Measurements from ENCODE around the gene BYSL. TPM values are rescaled to one million over a fixed set of nuclear protein-coding genes. Genes with fewer than 3 reads are reported as not detected.
A peak's percentile ranks its signal among the peaks of the same experiment; 100 is the strongest.

Gene BYSL
- total RNA-seq, 2 donors from 2014 or later = 23.3 to 53.1 TPM

DNA sequence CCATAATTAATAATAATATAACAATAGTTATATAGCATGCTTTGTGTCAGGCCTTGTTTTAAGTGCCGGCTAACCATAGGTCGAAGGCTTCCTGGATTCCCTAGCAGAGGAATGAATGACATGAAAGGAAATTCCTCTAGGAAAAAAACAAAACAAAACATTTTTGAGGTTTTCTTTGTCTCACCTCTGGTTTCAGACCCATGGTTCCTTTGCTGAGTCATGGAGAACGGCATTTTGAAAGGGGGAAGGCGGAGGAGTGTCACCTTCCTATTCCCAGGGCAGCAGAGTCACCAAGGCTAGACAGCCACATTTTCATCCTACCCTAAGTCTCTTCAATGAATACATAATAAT is 45.6 kb downstream of the BYSL start:
- Mint-ChIP-seq H3K27ac (peak overlapping the region; percentile 55), H3K36me3 (ENCODE audit: low read depth) (peaks cover 17% of the 10 kb centered on the region), H3K4me3 (peak overlapping the region; percentile 36), H3K27me3 (no peaks in the 10 kb centered on the region), H3K4me1 (peaks cover 38% of the 10 kb centered on the region), H3K9me3 (no peaks in the 10 kb centered on the region)
- peak; percentile 32 for ATAC-seq (replicated peaks)

DNA sequence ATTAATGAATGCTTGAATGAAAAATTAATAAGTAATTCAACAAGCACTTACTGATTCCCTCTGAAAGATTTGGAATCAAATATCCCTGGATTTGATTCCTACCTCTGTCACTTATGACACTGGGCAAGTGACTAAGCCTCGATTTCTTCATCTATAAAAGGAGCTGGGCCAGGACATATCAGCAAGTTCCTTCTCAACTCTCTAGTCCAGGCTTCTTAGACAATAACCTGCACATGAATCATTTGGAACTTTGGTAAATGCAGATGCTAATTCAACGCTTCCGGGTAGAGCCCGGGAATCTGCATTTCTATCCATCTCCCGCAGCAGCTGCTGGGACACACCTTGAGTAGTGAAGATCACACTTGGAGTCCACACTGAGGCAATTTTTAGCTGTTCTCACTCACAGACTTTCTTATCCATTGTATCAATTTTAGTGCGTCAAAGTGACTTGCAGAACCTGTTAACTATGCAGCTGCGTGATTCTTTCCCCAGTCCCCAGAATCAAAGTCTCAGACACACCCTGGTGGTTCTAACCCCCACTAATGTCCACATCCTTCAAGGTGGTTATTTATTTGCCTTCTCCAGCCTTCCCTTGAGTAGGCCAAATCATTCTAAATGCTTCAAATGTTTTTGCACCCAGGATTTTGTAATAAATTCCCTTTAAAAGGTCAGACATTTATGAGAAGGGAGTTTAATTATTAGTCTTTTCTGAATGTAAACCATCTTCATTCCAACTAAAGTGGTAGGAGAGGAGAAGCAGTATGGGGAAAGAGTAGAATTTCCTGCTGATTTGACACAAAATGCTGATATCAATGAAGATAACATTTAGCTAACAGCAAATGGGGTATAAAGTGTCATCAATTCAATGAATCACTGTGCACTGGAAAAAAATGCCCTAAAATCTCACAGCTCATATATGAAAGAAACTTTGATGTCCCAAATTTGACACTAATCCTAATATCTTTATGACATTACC is 46.3 kb downstream of the BYSL start:
- Mint-ChIP-seq H3K4me1 (peaks cover 42% of the 10 kb centered on the region), H3K27ac (peak overlapping the region; percentile 55), H3K4me3 (peak overlapping the region; percentile 36), H3K27me3 (no peaks in the 10 kb centered on the region), H3K36me3 (ENCODE audit: low read depth) (peaks cover 16% of the 10 kb centered on the region), H3K9me3 (no peaks in the 10 kb centered on the region)
- no peak for ATAC-seq (replicated peaks)

- H3K36me3 Mint-ChIP-seq (ENCODE audit: low read depth) = peaks cover 14% of the 10 kb centered on the region
- H3K4me1 Mint-ChIP-seq = peaks cover 34% of the 10 kb centered on the region
- peak overlapping the region; percentile 77 for H3K4me3 Mint-ChIP-seq
- peak; percentile 94 for ATAC-seq (replicated peaks)
- H3K27ac Mint-ChIP-seq = peak overlapping the region; percentile 88
- no peaks in the 10 kb centered on the region for H3K27me3 Mint-ChIP-seq
- H3K9me3 Mint-ChIP-seq = no peaks in the 10 kb centered on the region
These were observed 49.1 kb downstream of the BYSL start for GRCh38 chr6:41970436-41970846.

DNA sequence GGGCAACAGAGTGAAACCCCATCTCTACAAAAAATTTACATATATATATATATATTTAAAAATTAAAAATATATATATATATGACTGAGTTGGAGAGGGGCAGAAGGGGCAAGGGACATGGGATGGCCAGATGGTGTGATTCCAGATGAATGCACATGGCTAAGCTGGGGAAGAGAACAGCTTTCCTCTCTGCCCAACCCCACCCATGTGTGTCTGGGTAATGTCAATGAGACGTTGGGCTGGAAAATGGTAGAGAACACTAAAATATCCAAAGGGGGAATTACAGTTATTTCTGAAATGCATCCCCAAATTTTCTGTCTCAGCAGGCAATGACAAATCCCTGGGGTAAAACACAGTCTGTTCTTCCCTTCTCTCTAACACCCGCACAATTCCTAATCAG is 51.5 kb downstream of the BYSL start:
- H3K27ac Mint-ChIP-seq = no peak overlapping the region
- ATAC-seq (replicated peaks) = no peak
- H3K36me3 Mint-ChIP-seq (ENCODE audit: low read depth) = peaks cover 31% of the 10 kb centered on the region
- no peaks in the 10 kb centered on the region for H3K27me3 Mint-ChIP-seq
- H3K4me1 Mint-ChIP-seq = peaks cover 42% of the 10 kb centered on the region
- H3K4me3 Mint-ChIP-seq = peak overlapping the region; percentile 21
- H3K9me3 Mint-ChIP-seq = no peaks in the 10 kb centered on the region

DNA sequence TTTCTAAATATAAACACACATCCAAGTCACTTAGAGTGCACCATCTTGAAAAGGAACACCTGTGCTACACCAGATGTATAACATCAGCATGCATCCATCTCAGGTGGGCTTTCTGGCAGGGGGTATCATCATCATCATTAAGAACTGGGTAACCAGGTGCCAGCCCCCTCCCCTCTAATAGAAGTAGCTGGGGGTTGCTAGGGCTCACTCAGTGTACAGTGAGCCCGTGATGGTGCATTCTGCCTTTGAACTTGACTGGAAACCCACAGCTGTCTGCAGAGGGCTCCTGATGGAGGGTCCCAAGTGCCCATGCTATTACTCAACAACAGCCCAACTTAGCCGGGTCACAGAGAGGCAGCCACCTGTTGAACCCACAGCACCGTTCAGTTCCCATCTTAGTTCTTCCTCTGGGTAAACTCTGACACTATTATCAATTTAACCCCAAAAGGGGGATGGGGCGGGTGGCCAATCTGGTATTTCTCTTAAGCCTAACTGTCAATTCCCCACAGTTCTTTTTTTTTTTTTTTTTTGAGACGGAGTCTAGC is 53.1 kb downstream of the BYSL start:
- H3K27ac Mint-ChIP-seq = no peak overlapping the region
- H3K9me3 Mint-ChIP-seq = no peaks in the 10 kb centered on the region
- no peaks in the 10 kb centered on the region for H3K27me3 Mint-ChIP-seq
- peak overlapping the region; percentile 17 for H3K4me3 Mint-ChIP-seq
- peaks cover 39% of the 10 kb centered on the region for H3K4me1 Mint-ChIP-seq
- no peak for ATAC-seq (replicated peaks)
- peaks cover 31% of the 10 kb centered on the region for H3K36me3 Mint-ChIP-seq (ENCODE audit: low read depth)

DNA sequence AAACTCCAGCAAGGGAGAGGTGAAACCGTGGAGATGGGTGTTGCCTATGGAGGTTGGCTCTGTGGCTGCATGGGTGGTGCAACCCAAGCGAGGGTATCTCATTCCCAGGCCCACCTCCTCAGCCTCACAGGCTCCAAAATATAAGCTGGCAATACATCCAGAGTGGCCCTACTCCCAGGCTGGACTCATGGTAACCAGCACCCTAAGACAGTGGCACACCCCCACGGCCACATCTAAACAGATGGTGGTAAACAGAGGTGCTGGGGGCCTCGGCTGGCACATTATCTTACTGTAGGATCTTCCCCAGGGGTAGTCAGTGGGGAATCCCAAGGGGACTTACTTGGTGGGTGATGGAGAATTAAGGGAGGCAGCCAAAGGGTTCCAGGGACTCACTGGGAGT is 54.0 kb downstream of the BYSL start:
- peaks cover 30% of the 10 kb centered on the region for H3K36me3 Mint-ChIP-seq (ENCODE audit: low read depth)
- H3K4me1 Mint-ChIP-seq = peaks cover 38% of the 10 kb centered on the region
- peak overlapping the region; percentile 90 for H3K27ac Mint-ChIP-seq
- no peaks in the 10 kb centered on the region for H3K9me3 Mint-ChIP-seq
- ATAC-seq (replicated peaks) = no peak
- peak overlapping the region; percentile 84 for H3K4me3 Mint-ChIP-seq
- H3K27me3 Mint-ChIP-seq = no peaks in the 10 kb centered on the region

DNA sequence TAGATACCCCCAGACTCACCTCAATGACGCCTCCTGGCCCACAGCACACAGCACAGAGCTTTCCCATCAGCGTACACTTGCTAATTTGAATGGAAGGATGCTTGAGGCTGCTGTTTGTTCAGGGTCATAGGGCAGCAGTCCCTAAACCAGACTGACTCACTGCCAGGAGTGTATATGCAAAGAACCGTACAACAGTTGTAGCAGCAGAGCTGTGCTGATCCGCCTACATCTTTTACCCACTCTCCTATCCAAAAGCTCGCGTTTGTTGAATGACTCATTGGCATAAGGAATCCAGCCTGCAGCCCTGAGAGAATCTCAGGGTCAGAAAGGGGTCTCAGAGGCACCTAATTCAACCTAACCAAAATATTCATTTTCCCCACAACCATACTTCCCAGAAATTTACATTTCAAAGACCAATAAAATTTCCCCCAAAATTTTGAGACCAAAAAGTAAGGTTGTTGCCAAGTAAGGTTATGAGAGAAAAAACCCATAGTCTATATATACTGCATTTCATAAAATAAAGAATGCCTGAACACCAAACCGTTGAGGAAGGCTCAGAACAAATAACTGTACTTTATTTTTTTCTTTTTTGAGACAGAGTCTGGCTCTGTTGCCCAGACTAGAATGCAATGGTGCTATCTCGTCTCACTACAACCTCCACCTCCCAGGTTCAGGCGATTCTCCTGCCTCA is 55.6 kb downstream of the BYSL start:
- H3K36me3 Mint-ChIP-seq (ENCODE audit: low read depth) = peaks cover 27% of the 10 kb centered on the region
- no peaks in the 10 kb centered on the region for H3K9me3 Mint-ChIP-seq
- ATAC-seq (replicated peaks) = peak; percentile 99
- peak overlapping the region; percentile 84 for H3K4me3 Mint-ChIP-seq
- peak overlapping the region; percentile 90 for H3K27ac Mint-ChIP-seq
- H3K4me1 Mint-ChIP-seq = peaks cover 35% of the 10 kb centered on the region
- no peaks in the 10 kb centered on the region for H3K27me3 Mint-ChIP-seq

Other genes with a start within 250 kb of the BYSL start
- 10 to 100 TPM in 1 of 2 donors, 1 to 10 TPM in 1; 9.4 to 12.0 TPM for gene TFEB, start 185.9 kb upstream of the BYSL start, total RNA-seq
- not detected for gene PGC, start 174.1 kb upstream of the BYSL start, total RNA-seq
- gene FRS3, start 141.6 kb upstream of the BYSL start, total RNA-seq = 1 to 10 TPM; 2.6 to 2.9 TPM
- gene PRICKLE4, start 140.7 kb upstream of the BYSL start, total RNA-seq = not detected
- 100 to 1,000 TPM; 124 to 320 TPM for gene TOMM6, start 133.8 kb upstream of the BYSL start, total RNA-seq
- gene USP49, start 26.1 kb upstream of the BYSL start, total RNA-seq = 10 to 100 TPM in 1 of 2 donors, 1 to 10 TPM in 1; 8.0 to 12.0 TPM
- gene MED20, start 360 bp upstream of the BYSL start, total RNA-seq = 10 to 100 TPM; 20.5 to 22.6 TPM
- 100 to 1,000 TPM; 297 to 332 TPM for gene CCND3, start 20.3 kb downstream of the BYSL start, total RNA-seq
- 10 to 100 TPM; 48.8 to 60.9 TPM for gene TAF8, start 129.0 kb downstream of the BYSL start, total RNA-seq
- gene C6orf132, start 221.1 kb downstream of the BYSL start, total RNA-seq = under 1 TPM; 0.22 to 0.29 TPM

Data from activated T-helper 17 cell treated with anti-CD3 and anti-CD28 coated beads, Interleukin-2, amount 50 U/mL, for 72 hours (primary cell).